ENCODE data around the gene COP1. TPM values are rescaled to one million over a fixed set of nuclear protein-coding genes. Genes with fewer than 3 reads are reported as not detected.

The COP1 gene
- total and polyA plus RNA-seq, 2 donors (not counting 3 experiments of a cell fraction or from before 2014, with no cell fraction given) = 16.5 to 40.9 TPM

DNA sequence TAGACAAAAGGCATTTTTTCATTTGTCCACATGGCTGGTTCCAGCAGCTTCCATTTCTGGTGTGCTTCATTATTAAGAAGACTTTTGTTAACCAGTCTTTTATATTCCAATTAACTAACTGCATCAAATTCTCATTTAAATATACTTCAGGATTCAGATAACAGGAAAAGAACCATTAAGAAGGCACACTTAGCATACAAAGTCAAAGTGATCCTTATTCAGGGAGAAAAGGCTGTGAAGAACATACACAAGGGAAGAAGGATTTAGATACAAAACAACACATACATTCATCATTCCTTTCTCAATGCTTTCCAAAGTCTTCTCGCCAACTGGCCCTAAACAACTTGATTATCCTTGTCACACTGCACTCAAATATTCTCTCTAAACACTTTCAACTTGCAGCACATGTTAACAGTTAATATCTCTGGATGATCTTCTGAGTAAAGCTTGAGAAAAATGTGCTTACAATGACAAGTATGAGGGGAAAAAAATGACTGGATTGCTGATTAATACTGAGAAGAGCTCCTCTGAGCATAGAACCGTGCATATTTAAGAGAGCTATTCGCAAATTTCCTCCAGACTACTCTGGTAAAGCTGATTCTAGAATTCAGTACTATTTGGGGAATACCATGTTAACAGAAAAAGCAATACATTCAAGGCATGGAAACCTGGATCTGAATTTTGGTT is 238.5 kb downstream of the COP1 start:
- CTCF ChIA-PET = no interaction called here
- H3K27me3 ChIP-seq (ENCODE audit: control insufficient read depth in 2 of 2, insufficient read depth in 2 of 2, low read length in 2 of 2) = no peaks in the 10 kb centered on the region
- dilution Hi-C loops (cut with MboI; ENCODE audit: extremely low pct_ligation_motif_present, low sequenced_read_pairs) = no loop called here

More for the DNA sequence above, 238.5 kb downstream of the COP1 start:
- TF ChIP-seq, protein P1, sequence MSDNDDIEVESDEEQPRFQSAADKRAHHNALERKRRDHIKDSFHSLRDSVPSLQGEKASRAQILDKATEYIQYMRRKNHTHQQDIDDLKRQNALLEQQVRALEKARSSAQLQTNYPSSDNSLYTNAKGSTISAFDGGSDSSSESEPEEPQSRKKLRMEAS (IDR thresholded peaks at IDR 0.05; ENCODE audit: insufficient read depth, insufficient read length) = no peak
- TF ChIP-seq FOS (IDR thresholded peaks at IDR 0.05; ENCODE audit: borderline replicate concordance, insufficient read depth, low read length) (no peak), MYC (IDR thresholded peaks at IDR 0.05; ENCODE audit: low read depth, low read length) (no peak), EZH2 (IDR thresholded peaks at IDR 0.05; ENCODE audit: borderline replicate concordance, low read depth, low read length, severe bottlenecking) (no peak), POLR2A (IDR thresholded peaks at IDR 0.05; ENCODE audit: low read depth, low read length) (no peak), POLR2AphosphoS5 (IDR thresholded peaks at IDR 0.05; ENCODE audit: insufficient read depth, low read depth, low read length) (no peak), GATA2 (IDR thresholded peaks at IDR 0.05; ENCODE audit: insufficient read depth, insufficient read length, low read depth, low read length) (no peak), JUN (IDR thresholded peaks at IDR 0.05; ENCODE audit: borderline replicate concordance, insufficient read depth, insufficient read length, low read depth) (no peak)
- TF ChIP-seq, protein P2, sequence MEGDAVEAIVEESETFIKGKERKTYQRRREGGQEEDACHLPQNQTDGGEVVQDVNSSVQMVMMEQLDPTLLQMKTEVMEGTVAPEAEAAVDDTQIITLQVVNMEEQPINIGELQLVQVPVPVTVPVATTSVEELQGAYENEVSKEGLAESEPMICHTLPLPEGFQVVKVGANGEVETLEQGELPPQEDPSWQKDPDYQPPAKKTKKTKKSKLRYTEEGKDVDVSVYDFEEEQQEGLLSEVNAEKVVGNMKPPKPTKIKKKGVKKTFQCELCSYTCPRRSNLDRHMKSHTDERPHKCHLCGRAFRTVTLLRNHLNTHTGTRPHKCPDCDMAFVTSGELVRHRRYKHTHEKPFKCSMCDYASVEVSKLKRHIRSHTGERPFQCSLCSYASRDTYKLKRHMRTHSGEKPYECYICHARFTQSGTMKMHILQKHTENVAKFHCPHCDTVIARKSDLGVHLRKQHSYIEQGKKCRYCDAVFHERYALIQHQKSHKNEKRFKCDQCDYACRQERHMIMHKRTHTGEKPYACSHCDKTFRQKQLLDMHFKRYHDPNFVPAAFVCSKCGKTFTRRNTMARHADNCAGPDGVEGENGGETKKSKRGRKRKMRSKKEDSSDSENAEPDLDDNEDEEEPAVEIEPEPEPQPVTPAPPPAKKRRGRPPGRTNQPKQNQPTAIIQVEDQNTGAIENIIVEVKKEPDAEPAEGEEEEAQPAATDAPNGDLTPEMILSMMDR (IDR thresholded peaks at IDR 0.05; ENCODE audit: extremely low read depth in 1 of 2, insufficient read depth in 1 of 2, low read depth in 1 of 2, low read length in 2 of 2) = no peak
- intact Hi-C loops (cut with micrococcal nuclease) = no loop called here
- no peaks in the 10 kb centered on the region for H3K9me1 ChIP-seq (replicated peaks; ENCODE audit: control insufficient read depth, extremely low read depth, insufficient read depth, low read length)
- H3K9me3 ChIP-seq (replicated peaks; ENCODE audit: control insufficient read depth, insufficient read depth, low read length) = no peaks in the 10 kb centered on the region
- no peaks in the 10 kb centered on the region for H3K4me1 ChIP-seq (ENCODE audit: control insufficient read depth, extremely low read depth, insufficient read depth, low read length)
- DNase-seq (ENCODE audit: low read depth, low spot score) = no peak
- H3K79me2 ChIP-seq (ENCODE audit: control insufficient read depth, insufficient read depth, low read length) = no peaks in the 10 kb centered on the region
- no peak overlapping the region for H3K27ac ChIP-seq (ENCODE audit: insufficient read depth, low read depth, low read length)
- no peaks in the 10 kb centered on the region for H3K36me3 ChIP-seq (ENCODE audit: control insufficient read depth in 2 of 2, extremely low read depth in 1 of 2, insufficient read depth in 2 of 2, low read length in 2 of 2)
- H2AFZ ChIP-seq (ENCODE audit: low read depth, low read length) = no peak overlapping the region
- POLR2A ChIA-PET = no interaction called here
- no TSS peak for BruUV-seq (replicated peaks)
- H3K4me2 ChIP-seq (ENCODE audit: insufficient read depth, low read length) = no peak overlapping the region
- no peak overlapping the region for H3K9ac ChIP-seq (replicated peaks; ENCODE audit: extremely low read depth, insufficient read depth, low read length)
- H4K20me1 ChIP-seq (replicated peaks; ENCODE audit: control insufficient read depth, extremely low read depth, insufficient read depth, low read length) = no peaks in the 10 kb centered on the region
- FAIRE-seq = no peak
- H3K4me3 ChIP-seq (replicated peaks in 1 of 3; ENCODE audit: insufficient read depth in 1 of 3, low read depth in 1 of 3, low read length in 3 of 3) = no peak overlapping the region

Measured in endothelial cell of umbilical vein (primary cell).